Endothelial cell of umbilical vein (primary cell): ENCODE data around the gene SNX24. TPM values are rescaled to one million over a fixed set of nuclear protein-coding genes. Genes with fewer than 3 reads are reported as not detected.

Experiments
- BruUV-seq: library from RNA; stranded (reverse); fragments of 400-500 nt; replicated peaks from 2 replicates; lab custom pipeline; 2021; lab: Mats Ljungman, UMichigan
- CTCF ChIA-PET: fragments of 300-600, 350-600 bp; sonication (Branson Sonifier 250); formaldehyde crosslinking; loops from one replicate; lab custom pipeline; 2021; ENCODE audit warnings: antibody characterized with exemption, inconsistent platforms; lab: Charles Lee
- POLR2A ChIA-PET: fragments of 300-600, 350-600 bp; sonication (Branson Sonifier 250); formaldehyde crosslinking; loops from one replicate; lab custom pipeline; 2021; ENCODE audit warnings: antibody characterized with exemption, inconsistent platforms; lab: Charles Lee
- DNase-seq: peaks from one replicate; pipeline ENCODE4 v3.0.0-alpha.2; 2011; ENCODE audit warnings: low read depth, low spot score
- FAIRE-seq: peaks from 2 replicates; lab custom pipeline; 2011; peaks lifted over from hg19 to GRCh38; lab: Jason Lieb, UNC
- H2AFZ ChIP-seq: 2 replicates; pipeline ENCODE4 v1.6.0; 2012; ENCODE audit warnings: low read depth, low read length, control low read depth, inconsistent platforms
- H3K27ac ChIP-seq: 2 replicates; pipeline ENCODE4 v1.5.1; 2011; ENCODE audit warnings: low read depth, mild to moderate bottlenecking, control low read depth, low read length, moderate library complexity; ENCODE audit not compliant: insufficient read depth
- H3K27me3 ChIP-seq, 2 experiments: 2 replicates each; pipeline versions ENCODE4 v1.6.0 to v1.6.1; 2011; ENCODE audit warnings: low read length in 2 of 2, mixed read lengths in 1 of 2; ENCODE audit not compliant: control insufficient read depth in 2 of 2, insufficient read depth in 2 of 2
- H3K36me3 ChIP-seq, 2 experiments: 2 replicates in 1 of 2; 3 replicates in 1 of 2; pipeline ENCODE4 v1.5.1; 2011; ENCODE audit warnings: low read length in 2 of 2, mild to moderate bottlenecking in 1 of 2, moderate library complexity in 1 of 2; ENCODE audit not compliant: control insufficient read depth in 2 of 2, insufficient read depth in 2 of 2; ENCODE audit errors: extremely low read depth in 1 of 2
- H3K4me1 ChIP-seq: 3 replicates; pipeline ENCODE4 v1.5.1; 2011; ENCODE audit warnings: mild to moderate bottlenecking, low read length; ENCODE audit not compliant: control insufficient read depth, insufficient read depth; ENCODE audit errors: extremely low read depth
- H3K4me2 ChIP-seq: 2 replicates; pipeline ENCODE4 v1.6.1; 2011; ENCODE audit warnings: low read length, control low read depth, mixed read lengths; ENCODE audit not compliant: insufficient read depth
- H3K4me3 ChIP-seq, 3 experiments: fragments of 200-600 bp in 1 of 3; sonication (generic), shearing (Covaris generic) in 1 of 3; replicated peaks in 1 of 3; 2 replicates each; pipeline ENCODE4 v1.5.1; 2011 to 2016; ENCODE audit warnings: control low read depth in 3 of 3, low read length in 3 of 3, mild to moderate bottlenecking in 2 of 3, inconsistent platforms in 1 of 3, low read depth in 1 of 3, moderate library complexity in 1 of 3; ENCODE audit not compliant: insufficient read depth in 1 of 3
- H3K79me2 ChIP-seq: 2 replicates; pipeline ENCODE4 v1.6.0; 2012; ENCODE audit warnings: low read length, inconsistent platforms; ENCODE audit not compliant: control insufficient read depth, insufficient read depth
- H3K9ac ChIP-seq: replicated peaks from 2 replicates; pipeline ENCODE3; 2011; ENCODE audit warnings: low read length, control low read depth; ENCODE audit not compliant: insufficient read depth; ENCODE audit errors: extremely low read depth
- H3K9me1 ChIP-seq: replicated peaks from 3 replicates; pipeline ENCODE4 v1.6.0; 2011; ENCODE audit warnings: mild to moderate bottlenecking, low read length; ENCODE audit not compliant: control insufficient read depth, insufficient read depth; ENCODE audit errors: extremely low read depth
- H3K9me3 ChIP-seq: replicated peaks from 2 replicates; pipeline ENCODE4 v1.5.1; 2012; ENCODE audit warnings: low read length, inconsistent platforms; ENCODE audit not compliant: control insufficient read depth, insufficient read depth
- H4K20me1 ChIP-seq: replicated peaks from 2 replicates; pipeline ENCODE3; 2011; ENCODE audit warnings: mild to moderate bottlenecking, low read length; ENCODE audit not compliant: control insufficient read depth, insufficient read depth; ENCODE audit errors: extremely low read depth
- EZH2 ChIP-seq: IDR thresholded peaks from 2 replicates; pipeline ENCODE4 v1.6.1; 2012; ENCODE audit warnings: borderline replicate concordance, low read depth, mild to moderate bottlenecking, moderate library complexity, low read length, inconsistent platforms; ENCODE audit not compliant: severe bottlenecking
- FOS ChIP-seq: IDR thresholded peaks from 2 replicates; pipeline ENCODE4 v1.6.1; 2011; ENCODE audit warnings: mild to moderate bottlenecking, low read length, moderate library complexity, borderline replicate concordance; ENCODE audit not compliant: insufficient read depth
- GATA2 ChIP-seq: IDR thresholded peaks from 2 replicates; pipeline ENCODE4 v1.7.0; 2011; ENCODE audit warnings: low read depth, mild to moderate bottlenecking, moderate library complexity, mixed read lengths, low read length; ENCODE audit not compliant: insufficient read length, insufficient read depth
- JUN ChIP-seq: IDR thresholded peaks from 2 replicates; pipeline ENCODE4 v1.6.1; 2011; ENCODE audit warnings: borderline replicate concordance, low read depth; ENCODE audit not compliant: insufficient read length, insufficient read depth
- MYC ChIP-seq: IDR thresholded peaks from one replicate; pipeline ENCODE4 v1.6.1; 2011; ENCODE audit warnings: mild to moderate bottlenecking, low read depth, low read length
- POLR2A ChIP-seq: IDR thresholded peaks from 2 replicates; pipeline ENCODE4 v1.6.1; 2012; ENCODE audit warnings: low read depth, mild to moderate bottlenecking, control low read depth, low read length
- POLR2AphosphoS5 ChIP-seq: IDR thresholded peaks from 2 replicates; pipeline ENCODE4 v1.6.1; 2012; ENCODE audit warnings: low read depth, mild to moderate bottlenecking, control low read depth, low read length, moderate library complexity; ENCODE audit not compliant: insufficient read depth
- dilution Hi-C: fragments of 300-500 bp; cut with MboI; formaldehyde crosslinking; loops from one replicate; pipeline ENCODE4 v1.15.0; 2019; ENCODE audit warnings: low sequenced_read_pairs; ENCODE audit not compliant: extremely low pct_ligation_motif_present
- intact Hi-C: fragments of 100-400 bp; cut with micrococcal nuclease; formaldehyde crosslinking; loops from one replicate; pipeline ENCODE4 v1.10.0; 2022
- polyA plus RNA-seq, 4 experiments: library from polyadenylated mRNA; depleted of rRNA in 3 of 4; stranded (reverse) in 3 of 4; unstranded in 1 of 4; fragments of >200 nt; gene quantifications; 2 replicates each; pipeline versions ENCODE4 v1.2.1 to v1.2.3, GENCODE V29; 2011 to 2012; ENCODE audit warnings: missing spikeins in 1 of 4
- total RNA-seq: library from RNA; stranded (reverse); gene quantifications from 2 replicates; pipeline ENCODE4 v1.2.3, GENCODE V29; 2021
- TF ChIP-seq, protein P1 (sequence below), 2 donors: IDR thresholded peaks; 1 replicate in 1 of 2; 2 replicates in 1 of 2; pipeline ENCODE4 v1.5.1; 2011; ENCODE audit warnings: low read length in 2 of 2, mild to moderate bottlenecking in 2 of 2, moderate library complexity in 2 of 2, control low read depth in 1 of 2, inconsistent platforms in 1 of 2, low read depth in 1 of 2; ENCODE audit not compliant: insufficient read depth in 1 of 2; ENCODE audit errors: extremely low read depth in 1 of 2
- TF ChIP-seq, protein P2 (sequence below): IDR thresholded peaks from 2 replicates; pipeline ENCODE4 v1.6.1; 2011; ENCODE audit not compliant: insufficient read depth, insufficient read length

SNX24 gene
- total and polyA plus RNA-seq, 2 donors (not counting 3 experiments of a cell fraction or from before 2014, with no cell fraction given) = 2.9 to 14.9 TPM

DNA sequence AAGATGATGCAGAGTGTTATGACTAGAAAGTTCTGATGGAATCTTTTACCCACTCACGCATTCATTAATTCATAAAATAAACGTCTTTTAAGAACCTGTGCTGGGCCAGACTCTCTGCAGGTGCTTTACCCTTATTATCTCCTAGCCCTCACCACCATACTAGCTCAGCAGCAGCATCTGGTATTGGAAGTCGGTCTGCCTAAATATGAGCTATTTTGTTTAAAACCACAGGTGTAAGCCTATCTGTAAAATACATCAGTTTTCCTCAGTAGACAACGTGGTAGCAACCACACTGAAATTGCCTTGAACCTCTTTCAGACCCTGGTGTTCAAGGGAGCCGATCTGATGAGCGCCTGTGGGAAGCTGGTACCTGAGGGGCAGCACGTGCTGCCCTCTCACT is 121.7 kb downstream of the SNX24 start:
- FAIRE-seq (no peak), DNase-seq (no peak)
- Histone ChIP-seq H2AFZ (no peak overlapping the region), H3K9ac (no peak overlapping the region), H3K9me1 (no peaks in the 10 kb centered on the region), H3K27ac (no peak overlapping the region), H3K4me1 (no peaks in the 10 kb centered on the region), H3K36me3 (no peaks in the 10 kb centered on the region), H3K4me3 (no peak overlapping the region), H4K20me1 (no peaks in the 10 kb centered on the region), H3K9me3 (no peaks in the 10 kb centered on the region), H3K79me2 (no peaks in the 10 kb centered on the region), H3K4me2 (no peak overlapping the region), H3K27me3 (no peaks in the 10 kb centered on the region)
- ChIA-PET POLR2A (no interaction called here), CTCF (no interaction called here)
- BruUV-seq = no TSS peak
- intact Hi-C loops (no loop called here), dilution Hi-C loops (no loop called here)
- TF ChIP-seq, protein P1, sequence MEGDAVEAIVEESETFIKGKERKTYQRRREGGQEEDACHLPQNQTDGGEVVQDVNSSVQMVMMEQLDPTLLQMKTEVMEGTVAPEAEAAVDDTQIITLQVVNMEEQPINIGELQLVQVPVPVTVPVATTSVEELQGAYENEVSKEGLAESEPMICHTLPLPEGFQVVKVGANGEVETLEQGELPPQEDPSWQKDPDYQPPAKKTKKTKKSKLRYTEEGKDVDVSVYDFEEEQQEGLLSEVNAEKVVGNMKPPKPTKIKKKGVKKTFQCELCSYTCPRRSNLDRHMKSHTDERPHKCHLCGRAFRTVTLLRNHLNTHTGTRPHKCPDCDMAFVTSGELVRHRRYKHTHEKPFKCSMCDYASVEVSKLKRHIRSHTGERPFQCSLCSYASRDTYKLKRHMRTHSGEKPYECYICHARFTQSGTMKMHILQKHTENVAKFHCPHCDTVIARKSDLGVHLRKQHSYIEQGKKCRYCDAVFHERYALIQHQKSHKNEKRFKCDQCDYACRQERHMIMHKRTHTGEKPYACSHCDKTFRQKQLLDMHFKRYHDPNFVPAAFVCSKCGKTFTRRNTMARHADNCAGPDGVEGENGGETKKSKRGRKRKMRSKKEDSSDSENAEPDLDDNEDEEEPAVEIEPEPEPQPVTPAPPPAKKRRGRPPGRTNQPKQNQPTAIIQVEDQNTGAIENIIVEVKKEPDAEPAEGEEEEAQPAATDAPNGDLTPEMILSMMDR (IDR thresholded peaks at IDR 0.05; ENCODE audit: extremely low read depth in 1 of 2, insufficient read depth in 1 of 2, low read depth in 1 of 2, low read length in 2 of 2) = no peak
- TF ChIP-seq POLR2AphosphoS5 = no peak
- no peak for TF ChIP-seq JUN
- no peak for TF ChIP-seq EZH2
- TF ChIP-seq POLR2A = no peak
- TF ChIP-seq FOS = no peak
- TF ChIP-seq MYC = no peak
- TF ChIP-seq GATA2 = no peak
- TF ChIP-seq, protein P2, sequence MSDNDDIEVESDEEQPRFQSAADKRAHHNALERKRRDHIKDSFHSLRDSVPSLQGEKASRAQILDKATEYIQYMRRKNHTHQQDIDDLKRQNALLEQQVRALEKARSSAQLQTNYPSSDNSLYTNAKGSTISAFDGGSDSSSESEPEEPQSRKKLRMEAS = no peak
